ENCODE results near the gene NFYC. TPM values are rescaled to one million over a fixed set of nuclear protein-coding genes. Genes with fewer than 3 reads are reported as not detected.

NFYC gene
- total RNA-seq, 1 donor = 19.4 TPM

GRCh38 chr1:40661678-40662077, 29.8 kb upstream of the NFYC start:
- Histone ChIP-seq H3K9me3 (ENCODE audit: low read depth, low read length) (no peaks in the 10 kb centered on the region), H3K4me1 (ENCODE audit: insufficient read depth, low read length) (peaks cover 9% of the 10 kb centered on the region), H3K4me3 (ENCODE audit: low read length) (no peak overlapping the region), H3K27me3 (ENCODE audit: insufficient read depth, low read length) (no peaks in the 10 kb centered on the region)

GRCh38 chr1:40662151-40662550, 29.4 kb upstream of the NFYC start:
- Histone ChIP-seq H3K27me3 (ENCODE audit: insufficient read depth, low read length) (no peaks in the 10 kb centered on the region), H3K4me3 (ENCODE audit: low read length) (no peak overlapping the region), H3K9me3 (ENCODE audit: low read depth, low read length) (no peaks in the 10 kb centered on the region), H3K4me1 (ENCODE audit: insufficient read depth, low read length) (peaks cover 9% of the 10 kb centered on the region)

DNA sequence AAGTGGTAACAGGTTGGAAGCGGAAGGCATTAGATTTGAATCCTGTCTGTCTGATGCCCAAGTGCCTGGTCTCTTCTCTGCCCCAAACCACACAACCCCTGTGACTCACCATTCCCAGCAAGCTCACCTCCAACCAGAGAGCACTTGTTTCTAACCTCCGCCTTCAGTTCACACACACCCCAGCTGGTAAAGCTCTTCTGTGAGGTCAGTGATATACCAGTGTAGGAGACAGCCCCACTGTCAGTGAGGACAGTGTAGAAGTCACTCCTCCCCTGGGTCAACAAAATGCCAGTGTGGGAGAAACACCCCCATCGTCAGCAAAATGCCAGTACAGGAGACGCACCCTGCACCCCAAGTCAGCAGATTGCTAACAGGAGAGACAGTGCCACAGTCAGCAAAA, 28.6 kb upstream of the NFYC start:
- H3K9me3 ChIP-seq (ENCODE audit: low read depth, low read length) = no peaks in the 10 kb centered on the region
- no peaks in the 10 kb centered on the region for H3K27me3 ChIP-seq (ENCODE audit: insufficient read depth, low read length)
- peaks cover 9% of the 10 kb centered on the region for H3K4me1 ChIP-seq (ENCODE audit: insufficient read depth, low read length)
- no peak overlapping the region for H3K4me3 ChIP-seq (ENCODE audit: low read length)

DNA sequence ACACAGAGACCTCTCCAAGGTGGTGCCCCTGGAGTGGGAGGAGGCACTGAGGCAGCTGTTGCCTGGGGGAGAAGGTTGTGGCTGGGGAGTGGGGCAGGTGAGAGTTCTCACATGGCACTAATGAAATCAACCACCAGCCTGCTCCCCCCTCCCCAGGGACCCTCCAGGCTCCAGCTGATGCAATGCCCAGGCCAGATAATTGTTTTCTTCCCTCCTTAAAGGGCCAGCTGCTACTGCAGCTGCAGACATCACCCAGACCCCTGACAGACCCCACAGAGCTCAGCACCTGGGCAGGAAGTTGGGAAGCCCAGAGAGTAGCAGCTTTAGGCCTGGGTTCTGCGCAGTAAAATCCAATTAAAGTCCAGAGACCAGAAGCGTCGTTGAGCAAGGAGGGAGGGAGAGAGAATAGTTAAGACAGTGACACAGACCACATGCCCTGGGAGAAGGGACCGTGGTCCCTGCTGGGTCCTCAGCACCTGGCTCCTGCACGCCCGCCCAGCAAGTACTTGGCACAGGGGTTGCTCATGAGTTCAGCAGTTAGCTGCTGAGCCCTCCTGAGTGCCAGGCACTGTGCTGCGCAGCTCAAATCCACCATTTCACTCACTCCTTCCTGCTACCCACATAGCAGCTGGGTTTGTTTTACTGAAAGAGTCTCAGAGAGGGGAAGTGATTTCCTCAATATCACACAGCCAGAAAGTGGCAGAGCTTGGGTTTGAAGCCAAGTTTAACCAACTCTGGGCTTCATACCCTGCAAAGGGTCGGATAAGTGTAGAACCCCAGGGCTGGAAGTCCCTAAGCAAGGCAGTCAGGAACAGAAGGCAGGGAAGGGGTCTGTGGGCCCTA, 28.0 kb upstream of the NFYC start:
- no peaks in the 10 kb centered on the region for H3K9me3 ChIP-seq (ENCODE audit: low read depth, low read length)
- H3K27me3 ChIP-seq (ENCODE audit: insufficient read depth, low read length) = no peaks in the 10 kb centered on the region
- peaks cover 9% of the 10 kb centered on the region for H3K4me1 ChIP-seq (ENCODE audit: insufficient read depth, low read length)
- H3K4me3 ChIP-seq (ENCODE audit: low read length) = no peak overlapping the region

GRCh38 chr1:40664167-40664537, 27.4 kb upstream of the NFYC start:
- H3K4me1 ChIP-seq (ENCODE audit: insufficient read depth, low read length) = peaks cover 13% of the 10 kb centered on the region
- no peaks in the 10 kb centered on the region for H3K27me3 ChIP-seq (ENCODE audit: insufficient read depth, low read length)
- H3K9me3 ChIP-seq (ENCODE audit: low read depth, low read length) = no peaks in the 10 kb centered on the region
- H3K4me3 ChIP-seq (ENCODE audit: low read length) = no peak overlapping the region

DNA sequence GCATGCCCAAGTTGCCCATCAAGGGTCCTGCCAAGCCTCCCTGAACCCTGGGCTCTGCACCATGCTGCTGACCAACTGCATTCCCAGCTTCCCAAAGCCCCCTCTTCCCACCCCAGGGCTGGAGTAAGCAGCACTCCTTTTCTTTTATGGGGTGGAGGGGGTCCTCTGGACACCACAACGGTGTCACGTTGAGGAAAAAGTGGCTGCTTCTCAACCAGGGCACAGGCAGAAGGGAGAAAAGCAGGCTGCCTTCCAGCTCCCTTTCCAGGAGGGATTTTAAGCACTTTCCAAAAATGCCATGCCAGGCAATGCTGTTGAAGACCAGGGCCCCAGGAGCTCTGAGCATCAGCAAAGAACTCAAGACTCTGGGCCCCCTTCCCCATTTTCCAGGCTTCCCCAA, 26.7 kb upstream of the NFYC start:
- H3K9me3 ChIP-seq (ENCODE audit: low read depth, low read length) = no peaks in the 10 kb centered on the region
- H3K4me1 ChIP-seq (ENCODE audit: insufficient read depth, low read length) = peaks cover 13% of the 10 kb centered on the region
- H3K27me3 ChIP-seq (ENCODE audit: insufficient read depth, low read length) = no peaks in the 10 kb centered on the region
- no peak overlapping the region for H3K4me3 ChIP-seq (ENCODE audit: low read length)

- Histone ChIP-seq H3K27me3 (ENCODE audit: insufficient read depth, low read length) (no peaks in the 10 kb centered on the region), H3K4me3 (ENCODE audit: low read length) (peak within 1 kb of the TSS; percentile 42), H3K9me3 (ENCODE audit: low read depth, low read length) (no peaks in the 10 kb centered on the region), H3K4me1 (ENCODE audit: insufficient read depth, low read length) (peaks cover 13% of the 10 kb centered on the region)
Observed at GRCh38 chr1:40665335-40666171, 26.0 kb upstream of the NFYC start, which contains the start of gene RIMS3. TSS of gene RIMS3 (minus strand) at chr1:40665682. CDS start at chr1:40641925, 23,757 bp downstream.

- H3K4me3 ChIP-seq (ENCODE audit: low read length) = no peak overlapping the region
- no peaks in the 10 kb centered on the region for H3K27me3 ChIP-seq (ENCODE audit: insufficient read depth, low read length)
- peaks cover 13% of the 10 kb centered on the region for H3K4me1 ChIP-seq (ENCODE audit: insufficient read depth, low read length)
- H3K9me3 ChIP-seq (ENCODE audit: low read depth, low read length) = no peaks in the 10 kb centered on the region
Observed at GRCh38 chr1:40668769-40669525, 22.6 kb upstream of the NFYC start.

DNA sequence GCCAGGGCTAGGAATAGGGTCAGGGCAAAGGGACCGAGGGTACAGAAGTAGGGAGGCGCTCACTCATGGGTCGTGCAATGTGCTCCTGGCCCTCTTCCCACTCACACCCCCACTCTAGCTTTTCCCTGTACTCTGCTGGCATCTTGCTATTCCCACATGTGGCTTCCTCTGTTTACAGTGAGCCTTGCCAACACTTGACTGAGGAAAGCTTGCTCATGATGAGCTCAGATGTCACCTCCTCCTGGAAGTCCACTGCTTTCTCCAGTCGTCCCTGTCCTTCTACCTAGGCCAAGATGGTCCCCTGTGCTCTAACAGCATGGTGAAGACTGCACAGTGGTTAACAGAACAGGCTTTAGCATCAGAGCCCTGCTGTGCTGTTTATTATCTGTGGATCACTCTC, 18.1 kb upstream of the NFYC start:
- H3K4me3 ChIP-seq (ENCODE audit: low read length) = no peak overlapping the region
- no peaks in the 10 kb centered on the region for H3K27me3 ChIP-seq (ENCODE audit: insufficient read depth, low read length)
- H3K4me1 ChIP-seq (ENCODE audit: insufficient read depth, low read length) = peaks cover 4% of the 10 kb centered on the region
- H3K9me3 ChIP-seq (ENCODE audit: low read depth, low read length) = no peaks in the 10 kb centered on the region

DNA sequence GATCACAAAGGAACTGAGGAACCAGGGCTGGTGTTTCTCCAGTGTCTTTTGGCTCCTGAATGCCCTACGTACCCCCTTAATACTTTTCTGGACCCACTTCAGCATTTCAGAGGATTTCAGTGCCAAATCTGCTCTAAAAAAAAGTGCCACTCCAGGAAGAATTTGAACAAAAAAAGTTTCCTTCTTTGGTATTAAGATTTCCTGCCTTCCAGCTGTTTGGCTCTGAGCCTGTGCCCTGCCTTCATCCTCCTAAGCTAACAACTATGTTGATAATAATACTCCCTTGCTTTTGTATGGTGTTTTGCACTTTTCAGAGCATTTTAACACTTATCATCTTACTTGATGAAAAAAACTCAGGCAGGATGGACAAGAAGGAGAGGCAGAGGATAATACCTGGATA, 15.0 kb upstream of the NFYC start:
- H3K4me1 ChIP-seq (ENCODE audit: insufficient read depth, low read length) = no peaks in the 10 kb centered on the region
- no peaks in the 10 kb centered on the region for H3K27me3 ChIP-seq (ENCODE audit: insufficient read depth, low read length)
- H3K4me3 ChIP-seq (ENCODE audit: low read length) = no peak overlapping the region
- no peaks in the 10 kb centered on the region for H3K9me3 ChIP-seq (ENCODE audit: low read depth, low read length)

- no peaks in the 10 kb centered on the region for H3K4me1 ChIP-seq (ENCODE audit: insufficient read depth, low read length)
- no peaks in the 10 kb centered on the region for H3K27me3 ChIP-seq (ENCODE audit: insufficient read depth, low read length)
- H3K9me3 ChIP-seq (ENCODE audit: low read depth, low read length) = no peaks in the 10 kb centered on the region
- H3K4me3 ChIP-seq (ENCODE audit: low read length) = no peak overlapping the region
Observed at GRCh38 chr1:40679165-40679953, 12.1 kb upstream of the NFYC start.

GRCh38 chr1:40684669-40685068, 6.8 kb upstream of the NFYC start:
- no peaks in the 10 kb centered on the region for H3K4me1 ChIP-seq (ENCODE audit: insufficient read depth, low read length)
- no peaks in the 10 kb centered on the region for H3K9me3 ChIP-seq (ENCODE audit: low read depth, low read length)
- H3K4me3 ChIP-seq (ENCODE audit: low read length) = no peak overlapping the region
- no peaks in the 10 kb centered on the region for H3K27me3 ChIP-seq (ENCODE audit: insufficient read depth, low read length)

GRCh38 chr1:40687059-40687458, 4.4 kb upstream of the NFYC start:
- H3K9me3 ChIP-seq (ENCODE audit: low read depth, low read length) = no peaks in the 10 kb centered on the region

DNA sequence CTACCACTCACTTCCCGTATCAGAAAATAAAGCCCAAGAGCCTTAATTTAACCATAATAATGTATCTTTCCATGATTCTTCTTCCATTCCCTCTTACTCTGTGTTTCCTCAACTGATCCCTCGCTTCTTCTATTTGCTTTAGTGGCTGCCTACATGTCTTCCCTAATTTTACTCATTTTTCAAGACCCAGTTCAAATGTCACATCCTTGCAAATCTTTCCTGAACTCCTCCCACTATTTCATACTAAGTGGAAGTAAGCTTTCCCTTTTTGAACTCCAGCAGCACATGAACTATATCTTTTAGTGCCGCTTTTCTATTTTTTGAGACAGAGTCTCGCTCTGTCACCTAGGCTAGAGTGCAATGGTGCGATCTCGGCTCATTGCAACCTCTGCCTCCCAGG, 3.8 kb upstream of the NFYC start:
- H3K4me1 ChIP-seq (ENCODE audit: insufficient read depth, low read length) = peaks cover 5% of the 10 kb centered on the region
- H3K27me3 ChIP-seq (ENCODE audit: insufficient read depth, low read length) = no peaks in the 10 kb centered on the region
- H3K4me3 ChIP-seq (ENCODE audit: low read length) = no peak overlapping the region
- no peaks in the 10 kb centered on the region for H3K9me3 ChIP-seq (ENCODE audit: low read depth, low read length)

More at GRCh38 chr1:40687059-40687458, 4.4 kb upstream of the NFYC start:
- H3K4me1 ChIP-seq (ENCODE audit: insufficient read depth, low read length) = no peaks in the 10 kb centered on the region
- H3K27me3 ChIP-seq (ENCODE audit: insufficient read depth, low read length) = no peaks in the 10 kb centered on the region
- H3K4me3 ChIP-seq (ENCODE audit: low read length) = no peak overlapping the region
